HepG2 (cell line): ENCODE measurements around the gene RNF149. TPM values are rescaled to one million over a fixed set of nuclear protein-coding genes. Genes with fewer than 3 reads are reported as not detected.

Experiments used
- ARID3A ChIP-seq: IDR thresholded peaks from 2 replicates; pipeline ENCODE4 v1.6.1; 2012; ENCODE audit warnings: low read depth, low read length, improper control_type of control experiment
- BCLAF1 ChIP-seq: fragments of 450-650 bp; IDR thresholded peaks from 2 replicates; pipeline ENCODE4 v1.6.1; 2017; ENCODE audit warnings: mild to moderate bottlenecking
- ERF ChIP-seq: IDR thresholded peaks from 2 replicates; pipeline ENCODE4 v1.6.1; 2018; ENCODE audit warnings: missing biosample characterization, missing genetic modification reagents
- GLI4 ChIP-seq: sonication (generic); formaldehyde crosslinking; IDR thresholded peaks from 2 replicates; pipeline ENCODE4 v1.5.1; 2020; ENCODE audit warnings: missing genetic modification reagents, mild to moderate bottlenecking, moderate library complexity, borderline replicate concordance
- HNF4A ChIP-seq: sonication (generic); formaldehyde crosslinking; IDR thresholded peaks from 2 replicates; pipeline ENCODE4 v1.4.0; 2020; ENCODE audit warnings: missing genetic modification reagents
- HNF4G ChIP-seq, 2 experiments: sonication (generic) in 1 of 2; formaldehyde crosslinking in 1 of 2; IDR thresholded peaks; 2 replicates each; pipeline versions ENCODE4 v1.4.0 to v1.6.1; 2011 to 2020; ENCODE audit warnings: borderline replicate concordance in 2 of 2, low read depth in 2 of 2, mild to moderate bottlenecking in 2 of 2, low read length in 1 of 2, missing genetic modification reagents in 1 of 2, moderate library complexity in 1 of 2
- HOXD1 ChIP-seq: sonication (generic); formaldehyde crosslinking; IDR thresholded peaks from 2 replicates; pipeline ENCODE4 v1.5.0; 2020; ENCODE audit warnings: missing genetic modification reagents
- IKZF5 ChIP-seq: IDR thresholded peaks from 2 replicates; pipeline ENCODE4 v1.6.1; 2018; ENCODE audit warnings: missing genetic modification reagents, mild to moderate bottlenecking, missing compliant biosample characterization
- MAFF ChIP-seq: IDR thresholded peaks from 2 replicates; pipeline ENCODE4 v1.6.1; 2011; ENCODE audit warnings: low read depth, low read length, improper control_type of control experiment
- POLR2G ChIP-seq: fragments of 200-400 bp; formaldehyde crosslinking; IDR thresholded peaks from 2 replicates; pipeline ENCODE4 v1.6.1; 2018; ENCODE audit warnings: mild to moderate bottlenecking, low read depth, low read length, moderate library complexity
- SMAD9 ChIP-seq: sonication (generic); formaldehyde crosslinking; IDR thresholded peaks from 2 replicates; pipeline ENCODE4 v1.5.1; 2020; ENCODE audit warnings: mild to moderate bottlenecking, missing genetic modification reagents
- SOX6 ChIP-seq, 2 experiments: fragments of 450-650 bp in 1 of 2; sonication (generic) in 1 of 2; formaldehyde crosslinking in 1 of 2; IDR thresholded peaks; 2 replicates each; pipeline versions ENCODE4 v1.4.0 to v1.6.1; 2017 to 2020; ENCODE audit warnings: antibody characterized with exemption in 1 of 2, mild to moderate bottlenecking in 1 of 2, missing genetic modification reagents in 1 of 2
- TBL1XR1 ChIP-seq: fragments of 150-350 bp; IDR thresholded peaks from 2 replicates; pipeline ENCODE4 v1.6.1; 2014; ENCODE audit warnings: borderline replicate concordance, low read length; ENCODE audit not compliant: partially characterized antibody
- THAP9 ChIP-seq: sonication (generic); formaldehyde crosslinking; IDR thresholded peaks from 2 replicates; pipeline ENCODE4; 2020; ENCODE audit warnings: missing genetic modification reagents, mild to moderate bottlenecking, borderline replicate concordance
- ZBTB39 ChIP-seq: sonication (generic); formaldehyde crosslinking; IDR thresholded peaks from 2 replicates; pipeline ENCODE4 v1.5.0; 2020; ENCODE audit warnings: missing genetic modification reagents
- ZNF598 ChIP-seq: sonication (generic); formaldehyde crosslinking; IDR thresholded peaks from 2 replicates; pipeline ENCODE4 v1.5.1; 2020; ENCODE audit warnings: mild to moderate bottlenecking, missing genetic modification reagents, borderline replicate concordance
- polyA plus RNA-seq, 8 experiments: library from polyadenylated mRNA; depleted of rRNA in 3 of 8; stranded (reverse) in 7 of 8; unstranded in 1 of 8; fragments of >200 nt; fragmentation: Illumina TruSeq in 4 of 8; extraction: Trizol in 4 of 8; gene quantifications; 2 replicates each; pipeline versions ENCODE4 v1.2.1 to v1.2.3, GENCODE V29; 2011 to 2016; ENCODE audit warnings: low read depth in 4 of 8, missing spikeins in 1 of 8, mixed read lengths in 1 of 8; ENCODE audit not compliant: insufficient read depth in 1 of 8
- total RNA-seq, 5 experiments: library from RNA; depleted of rRNA; stranded (reverse); fragments of >200 nt; fragmentation: Illumina TruSeq; extraction: Trizol; gene quantifications; 2 replicates each; pipeline ENCODE4 v1.2.3, GENCODE V29; 2016; ENCODE audit warnings: low read depth in 1 of 5

Gene RNF149
- total and polyA plus RNA-seq, 2 of the 13 experiments (the other 11 are each of a cell fraction or from before 2014, with no cell fraction given) = 87.6 to 109 TPM

GRCh38 chr2:101332885-101333766, 24.6 kb upstream of the RNF149 start (continued):
- TF ChIP-seq HOXD1 = no peak; the same call in 1 of the 2 replicates
- TF ChIP-seq THAP9 (CRISPR knock-in tag) = no peak
- TF ChIP-seq BCLAF1 = no peak
- no peak for TF ChIP-seq ZBTB39 (CRISPR knock-in tag)
- no peak for TF ChIP-seq GLI4 (CRISPR knock-in tag)
- peak; percentile 68; the same call in 1 of the 2 replicates for TF ChIP-seq ARID3A
- peak; percentile 23; the same call in 1 of the 2 replicates for TF ChIP-seq IKZF5
- no peak for TF ChIP-seq SOX6 (IDR thresholded peaks at IDR 0.05)
- TF ChIP-seq SOX6 (CRISPR knock-in tag; IDR thresholded peaks at IDR 0.05) = peak; percentile 99
- TF ChIP-seq MAFF = peak; percentile 49
- peak; percentile 59; the same call in 1 of the 2 replicates for TF ChIP-seq HNF4G (IDR thresholded peaks at IDR 0.05; ENCODE audit: borderline replicate concordance, low read depth, low read length)
- no peak for TF ChIP-seq HNF4G (CRISPR knock-in tag; IDR thresholded peaks at IDR 0.05; ENCODE audit: borderline replicate concordance, low read depth)
- no peak for TF ChIP-seq SMAD9 (CRISPR knock-in tag)
- TF ChIP-seq POLR2G = no peak
- TF ChIP-seq ERF = peak; percentile 67; the same call in 1 of the 2 replicates
- peak; percentile 65 for TF ChIP-seq HNF4A
- TF ChIP-seq ZNF598 (CRISPR knock-in tag) = no peak
- TF ChIP-seq TBL1XR1 = no peak
